Hepatocyte (in vitro differentiated cells): ENCODE data around the gene TOMM7. TPM values are rescaled to one million over a fixed set of nuclear protein-coding genes. Genes with fewer than 3 reads are reported as not detected.

Source experiments
- DNase-seq: peaks from one replicate; pipeline ENCODE4 v3.0.0-alpha.2; 2016; ENCODE audit warnings: low spot score
- H2AFZ ChIP-seq: fragments of 200-600 bp; sonication (generic); 2 replicates; pipeline ENCODE4 v1.6.0; 2016; ENCODE audit warnings: antibody characterized with exemption, mild to moderate bottlenecking
- H3K27ac ChIP-seq: fragments of 200-600 bp; sonication (generic); 2 replicates; pipeline ENCODE4 v1.5.1; 2016; ENCODE audit warnings: mild to moderate bottlenecking
- H3K27me3 ChIP-seq: fragments of 200-600 bp; sonication (generic); 2 replicates; pipeline ENCODE4 v1.6.1; 2016
- H3K36me3 ChIP-seq: fragments of 200-600 bp; sonication (generic); replicated peaks from 2 replicates; pipeline ENCODE4 v1.5.1; 2016; ENCODE audit warnings: low read depth; ENCODE audit not compliant: insufficient read depth
- H3K4me1 ChIP-seq: fragments of 200-600 bp; sonication (generic); 2 replicates; pipeline ENCODE4 v1.5.1; 2016; ENCODE audit warnings: mild to moderate bottlenecking, moderate library complexity; ENCODE audit not compliant: insufficient read depth
- H3K4me2 ChIP-seq: fragments of 200-600 bp; sonication (generic); 2 replicates; pipeline ENCODE4 v1.6.0; 2016
- H3K4me3 ChIP-seq: fragments of 200-600 bp; sonication (generic); 2 replicates; pipeline ENCODE4 v1.5.1; 2016; ENCODE audit warnings: mild to moderate bottlenecking
- H3K79me2 ChIP-seq: fragments of 200-600 bp; sonication (generic); 2 replicates; pipeline ENCODE4 v1.6.0; 2017; ENCODE audit warnings: mild to moderate bottlenecking
- H3K9me2 ChIP-seq: fragments of 200-600 bp; sonication (generic); replicated peaks from 2 replicates; pipeline ENCODE4 v1.6.0; 2017; ENCODE audit warnings: mild to moderate bottlenecking; ENCODE audit not compliant: insufficient read depth
- H3K9me3 ChIP-seq: fragments of 200-600 bp; sonication (generic); 2 replicates; pipeline ENCODE4 v1.5.1; 2016; ENCODE audit warnings: low read depth, mild to moderate bottlenecking
- H4K20me1 ChIP-seq: fragments of 200-600 bp; sonication (generic); 2 replicates; pipeline ENCODE4 v1.6.0; 2016; ENCODE audit warnings: mild to moderate bottlenecking; ENCODE audit not compliant: insufficient read depth, poor library complexity, severe bottlenecking
- CTCF ChIP-seq: fragments of 200-600 bp; sonication (generic); IDR thresholded peaks from 2 replicates; pipeline ENCODE4 v1.5.1; 2016; ENCODE audit warnings: antibody characterized with exemption, mild to moderate bottlenecking; ENCODE audit not compliant: poor library complexity
- EZH2 ChIP-seq: fragments of 200-600 bp; sonication (generic); IDR thresholded peaks from 2 replicates; pipeline ENCODE4 v1.6.1; 2016; ENCODE audit warnings: antibody characterized with exemption, mild to moderate bottlenecking, borderline replicate concordance
- EZH2phosphoT487 ChIP-seq: fragments of 200-600 bp; sonication (generic); IDR thresholded peaks from one replicate; pipeline ENCODE4 v1.6.1; 2018; ENCODE audit warnings: antibody characterized with exemption, mild to moderate bottlenecking, low read depth, moderate library complexity; ENCODE audit not compliant: unreplicated experiment, severe bottlenecking
- WGBS: methylation state at CpG from one replicate; pipeline ENCODE4 v1.1.6; 2016; ENCODE audit warnings: low lambda C conversion rate; ENCODE audit errors: missing lambda C conversion rate; 5-methylcytosine and 5-hydroxymethylcytosine counted together
- polyA plus RNA-seq: library from polyadenylated mRNA; unstranded; fragments of >200 nt; fragmentation: Nextera tagmentation; extraction: Ambion mirVana; gene quantifications from 2 replicates; pipeline ENCODE4 v1.2.1, GENCODE V29; 2016
- total RNA-seq: library from RNA; depleted of rRNA; stranded (reverse); fragments of >200 nt; gene quantifications from 2 replicates; pipeline ENCODE4 v1.2.3, GENCODE V29; 2014

Gene TOMM7
- total and polyA plus RNA-seq, 2 experiments from 2014 or later: 215 to 322 TPM

GRCh38 chr7:22772885-22773284 is 49.8 kb downstream of the TOMM7 start:
- no peak for TF ChIP-seq EZH2
- TF ChIP-seq CTCF: no peak
- no peak for TF ChIP-seq EZH2phosphoT487
- Histone ChIP-seq H4K20me1 (no peaks in the 10 kb centered on the region), H3K27me3 (no peaks in the 10 kb centered on the region), H3K4me1 (no peaks in the 10 kb centered on the region), H3K9me2 (no peaks in the 10 kb centered on the region), H3K36me3 (no peaks in the 10 kb centered on the region), H3K4me3 (no peak overlapping the region), H3K27ac (no peak overlapping the region), H3K9me3 (no peaks in the 10 kb centered on the region), H3K4me2 (no peak overlapping the region), H3K79me2 (no peaks in the 10 kb centered on the region), H2AFZ (no peak overlapping the region)
- no peak for DNase-seq
- 76% methylated on average over 4 of the region's 4 CpGs for WGBS

GRCh38 chr7:22771872-22772228 is 50.8 kb downstream of the TOMM7 start:
- Histone ChIP-seq H3K36me3 (no peaks in the 10 kb centered on the region), H3K27ac (no peak overlapping the region), H2AFZ (no peak overlapping the region), H3K9me2 (no peaks in the 10 kb centered on the region), H3K79me2 (no peaks in the 10 kb centered on the region), H3K9me3 (no peaks in the 10 kb centered on the region), H3K27me3 (no peaks in the 10 kb centered on the region), H4K20me1 (no peaks in the 10 kb centered on the region), H3K4me3 (no peak overlapping the region), H3K4me1 (no peaks in the 10 kb centered on the region), H3K4me2 (no peak overlapping the region)
- no peak for TF ChIP-seq EZH2phosphoT487
- TF ChIP-seq CTCF: no peak
- TF ChIP-seq EZH2: no peak
- 76% methylated on average over 4 of the region's 4 CpGs for WGBS
- no peak for DNase-seq

- Histone ChIP-seq H3K36me3 (no peaks in the 10 kb centered on the region), H2AFZ (no peak overlapping the region), H3K9me3 (no peaks in the 10 kb centered on the region), H3K79me2 (no peaks in the 10 kb centered on the region), H3K4me2 (no peak overlapping the region), H3K27me3 (no peaks in the 10 kb centered on the region), H3K27ac (no peak overlapping the region), H4K20me1 (no peaks in the 10 kb centered on the region), H3K4me1 (no peaks in the 10 kb centered on the region), H3K4me3 (no peak overlapping the region), H3K9me2 (no peaks in the 10 kb centered on the region)
- TF ChIP-seq EZH2 (no peak), CTCF (no peak), EZH2phosphoT487 (no peak)
- no peak for DNase-seq
- WGBS: 94% methylated on average over 1 of the region's 1 CpG
Observed at GRCh38 chr7:22771194-22771871, 51.3 kb downstream of the TOMM7 start.
